Endothelial cell of umbilical vein (primary cell): ENCODE measurements around the gene SLC25A26. TPM values are rescaled to one million over a fixed set of nuclear protein-coding genes. Genes with fewer than 3 reads are reported as not detected.
A peak's percentile ranks its signal among the peaks of the same experiment; 100 is the strongest.

Experiments used
- BruUV-seq: library from RNA; stranded (reverse); fragments of 400-500 nt; replicated peaks from 2 replicates; lab custom pipeline; 2021; lab: Mats Ljungman, UMichigan
- CTCF ChIA-PET: fragments of 300-600, 350-600 bp; sonication (Branson Sonifier 250); formaldehyde crosslinking; loops from one replicate; lab custom pipeline; 2021; ENCODE audit warnings: antibody characterized with exemption, inconsistent platforms; lab: Charles Lee
- POLR2A ChIA-PET: fragments of 300-600, 350-600 bp; sonication (Branson Sonifier 250); formaldehyde crosslinking; loops from one replicate; lab custom pipeline; 2021; ENCODE audit warnings: antibody characterized with exemption, inconsistent platforms; lab: Charles Lee
- DNase-seq: peaks from one replicate; pipeline ENCODE4 v3.0.0-alpha.2; 2011; ENCODE audit warnings: low read depth, low spot score
- FAIRE-seq: peaks from 2 replicates; lab custom pipeline; 2011; peaks lifted over from hg19 to GRCh38; lab: Jason Lieb, UNC
- H2AFZ ChIP-seq: 2 replicates; pipeline ENCODE4 v1.6.0; 2012; ENCODE audit warnings: low read depth, low read length, control low read depth, inconsistent platforms
- H3K27ac ChIP-seq: 2 replicates; pipeline ENCODE4 v1.5.1; 2011; ENCODE audit warnings: low read depth, mild to moderate bottlenecking, control low read depth, low read length, moderate library complexity; ENCODE audit not compliant: insufficient read depth
- H3K27me3 ChIP-seq, 2 experiments: 2 replicates each; pipeline versions ENCODE4 v1.6.0 to v1.6.1; 2011; ENCODE audit warnings: low read length in 2 of 2, mixed read lengths in 1 of 2; ENCODE audit not compliant: control insufficient read depth in 2 of 2, insufficient read depth in 2 of 2
- H3K36me3 ChIP-seq, 2 experiments: 2 replicates in 1 of 2; 3 replicates in 1 of 2; pipeline ENCODE4 v1.5.1; 2011; ENCODE audit warnings: low read length in 2 of 2, mild to moderate bottlenecking in 1 of 2, moderate library complexity in 1 of 2; ENCODE audit not compliant: control insufficient read depth in 2 of 2, insufficient read depth in 2 of 2; ENCODE audit errors: extremely low read depth in 1 of 2
- H3K4me1 ChIP-seq: 3 replicates; pipeline ENCODE4 v1.5.1; 2011; ENCODE audit warnings: mild to moderate bottlenecking, low read length; ENCODE audit not compliant: control insufficient read depth, insufficient read depth; ENCODE audit errors: extremely low read depth
- H3K4me2 ChIP-seq: 2 replicates; pipeline ENCODE4 v1.6.1; 2011; ENCODE audit warnings: low read length, control low read depth, mixed read lengths; ENCODE audit not compliant: insufficient read depth
- H3K4me3 ChIP-seq, 3 experiments: fragments of 200-600 bp in 1 of 3; sonication (generic), shearing (Covaris generic) in 1 of 3; replicated peaks in 1 of 3; 2 replicates each; pipeline ENCODE4 v1.5.1; 2011 to 2016; ENCODE audit warnings: control low read depth in 3 of 3, low read length in 3 of 3, mild to moderate bottlenecking in 2 of 3, inconsistent platforms in 1 of 3, low read depth in 1 of 3, moderate library complexity in 1 of 3; ENCODE audit not compliant: insufficient read depth in 1 of 3
- H3K79me2 ChIP-seq: 2 replicates; pipeline ENCODE4 v1.6.0; 2012; ENCODE audit warnings: low read length, inconsistent platforms; ENCODE audit not compliant: control insufficient read depth, insufficient read depth
- H3K9ac ChIP-seq: replicated peaks from 2 replicates; pipeline ENCODE3; 2011; ENCODE audit warnings: low read length, control low read depth; ENCODE audit not compliant: insufficient read depth; ENCODE audit errors: extremely low read depth
- H3K9me1 ChIP-seq: replicated peaks from 3 replicates; pipeline ENCODE4 v1.6.0; 2011; ENCODE audit warnings: mild to moderate bottlenecking, low read length; ENCODE audit not compliant: control insufficient read depth, insufficient read depth; ENCODE audit errors: extremely low read depth
- H3K9me3 ChIP-seq: replicated peaks from 2 replicates; pipeline ENCODE4 v1.5.1; 2012; ENCODE audit warnings: low read length, inconsistent platforms; ENCODE audit not compliant: control insufficient read depth, insufficient read depth
- H4K20me1 ChIP-seq: replicated peaks from 2 replicates; pipeline ENCODE3; 2011; ENCODE audit warnings: mild to moderate bottlenecking, low read length; ENCODE audit not compliant: control insufficient read depth, insufficient read depth; ENCODE audit errors: extremely low read depth
- EZH2 ChIP-seq: IDR thresholded peaks from 2 replicates; pipeline ENCODE4 v1.6.1; 2012; ENCODE audit warnings: borderline replicate concordance, low read depth, mild to moderate bottlenecking, moderate library complexity, low read length, inconsistent platforms; ENCODE audit not compliant: severe bottlenecking
- FOS ChIP-seq: IDR thresholded peaks from 2 replicates; pipeline ENCODE4 v1.6.1; 2011; ENCODE audit warnings: mild to moderate bottlenecking, low read length, moderate library complexity, borderline replicate concordance; ENCODE audit not compliant: insufficient read depth
- GATA2 ChIP-seq: IDR thresholded peaks from 2 replicates; pipeline ENCODE4 v1.7.0; 2011; ENCODE audit warnings: low read depth, mild to moderate bottlenecking, moderate library complexity, mixed read lengths, low read length; ENCODE audit not compliant: insufficient read length, insufficient read depth
- JUN ChIP-seq: IDR thresholded peaks from 2 replicates; pipeline ENCODE4 v1.6.1; 2011; ENCODE audit warnings: borderline replicate concordance, low read depth; ENCODE audit not compliant: insufficient read length, insufficient read depth
- MYC ChIP-seq: IDR thresholded peaks from one replicate; pipeline ENCODE4 v1.6.1; 2011; ENCODE audit warnings: mild to moderate bottlenecking, low read depth, low read length
- POLR2A ChIP-seq: IDR thresholded peaks from 2 replicates; pipeline ENCODE4 v1.6.1; 2012; ENCODE audit warnings: low read depth, mild to moderate bottlenecking, control low read depth, low read length
- POLR2AphosphoS5 ChIP-seq: IDR thresholded peaks from 2 replicates; pipeline ENCODE4 v1.6.1; 2012; ENCODE audit warnings: low read depth, mild to moderate bottlenecking, control low read depth, low read length, moderate library complexity; ENCODE audit not compliant: insufficient read depth
- dilution Hi-C: fragments of 300-500 bp; cut with MboI; formaldehyde crosslinking; loops from one replicate; pipeline ENCODE4 v1.15.0; 2019; ENCODE audit warnings: low sequenced_read_pairs; ENCODE audit not compliant: extremely low pct_ligation_motif_present
- intact Hi-C: fragments of 100-400 bp; cut with micrococcal nuclease; formaldehyde crosslinking; loops from one replicate; pipeline ENCODE4 v1.10.0; 2022
- polyA plus RNA-seq, 4 experiments: library from polyadenylated mRNA; depleted of rRNA in 3 of 4; stranded (reverse) in 3 of 4; unstranded in 1 of 4; fragments of >200 nt; gene quantifications; 2 replicates each; pipeline versions ENCODE4 v1.2.1 to v1.2.3, GENCODE V29; 2011 to 2012; ENCODE audit warnings: missing spikeins in 1 of 4
- total RNA-seq: library from RNA; stranded (reverse); gene quantifications from 2 replicates; pipeline ENCODE4 v1.2.3, GENCODE V29; 2021
- TF ChIP-seq, protein P1 (sequence below): IDR thresholded peaks from 2 replicates; pipeline ENCODE4 v1.6.1; 2011; ENCODE audit not compliant: insufficient read depth, insufficient read length
- TF ChIP-seq, protein P2 (sequence below), 2 donors: IDR thresholded peaks; 1 replicate in 1 of 2; 2 replicates in 1 of 2; pipeline ENCODE4 v1.5.1; 2011; ENCODE audit warnings: low read length in 2 of 2, mild to moderate bottlenecking in 2 of 2, moderate library complexity in 2 of 2, control low read depth in 1 of 2, inconsistent platforms in 1 of 2, low read depth in 1 of 2; ENCODE audit not compliant: insufficient read depth in 1 of 2; ENCODE audit errors: extremely low read depth in 1 of 2

Gene SLC25A26
- total and polyA plus RNA-seq, 2 donors (not counting 3 experiments of a cell fraction or from before 2014, with no cell fraction given) = 11.8 to 23.5 TPM

DNA sequence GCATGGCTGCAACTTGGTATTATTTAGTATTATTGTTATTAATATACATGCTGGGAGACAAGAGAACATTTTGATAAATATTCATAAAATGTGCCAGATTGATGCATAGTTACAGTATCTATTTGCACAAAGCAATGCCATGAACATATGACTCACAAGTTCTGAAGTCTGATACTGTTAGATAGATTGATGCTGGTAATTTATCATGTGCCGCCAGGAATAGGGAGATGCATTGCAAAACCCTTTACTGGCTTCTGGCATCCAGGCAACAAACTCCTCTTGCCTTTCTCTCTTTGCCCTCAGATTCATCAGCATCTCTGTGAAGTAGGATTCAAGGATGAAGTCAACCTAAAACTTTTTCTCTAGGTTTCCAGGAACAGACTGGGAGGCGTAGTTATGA lies 41.0 kb upstream of the SLC25A26 start:
- ChIA-PET POLR2A (no interaction called here), CTCF (no interaction called here)
- peak; percentile 8 for FAIRE-seq
- no peak overlapping the region for H3K9ac ChIP-seq
- H3K4me3 ChIP-seq = no peak overlapping the region
- intact Hi-C loops = no loop called here
- H3K9me3 ChIP-seq = no peaks in the 10 kb centered on the region
- H3K4me1 ChIP-seq = no peaks in the 10 kb centered on the region
- no peaks in the 10 kb centered on the region for H3K9me1 ChIP-seq
- H4K20me1 ChIP-seq = no peaks in the 10 kb centered on the region
- no peak overlapping the region for H2AFZ ChIP-seq
- H3K27ac ChIP-seq = no peak overlapping the region
- no peaks in the 10 kb centered on the region for H3K36me3 ChIP-seq
- no TSS peak for BruUV-seq
- TF ChIP-seq FOS = no peak
- no peak for TF ChIP-seq MYC
- TF ChIP-seq GATA2 = no peak
- no peak for TF ChIP-seq POLR2AphosphoS5
- TF ChIP-seq, protein P1, sequence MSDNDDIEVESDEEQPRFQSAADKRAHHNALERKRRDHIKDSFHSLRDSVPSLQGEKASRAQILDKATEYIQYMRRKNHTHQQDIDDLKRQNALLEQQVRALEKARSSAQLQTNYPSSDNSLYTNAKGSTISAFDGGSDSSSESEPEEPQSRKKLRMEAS = no peak
- TF ChIP-seq POLR2A = no peak
- TF ChIP-seq EZH2 = no peak
- TF ChIP-seq, protein P2, sequence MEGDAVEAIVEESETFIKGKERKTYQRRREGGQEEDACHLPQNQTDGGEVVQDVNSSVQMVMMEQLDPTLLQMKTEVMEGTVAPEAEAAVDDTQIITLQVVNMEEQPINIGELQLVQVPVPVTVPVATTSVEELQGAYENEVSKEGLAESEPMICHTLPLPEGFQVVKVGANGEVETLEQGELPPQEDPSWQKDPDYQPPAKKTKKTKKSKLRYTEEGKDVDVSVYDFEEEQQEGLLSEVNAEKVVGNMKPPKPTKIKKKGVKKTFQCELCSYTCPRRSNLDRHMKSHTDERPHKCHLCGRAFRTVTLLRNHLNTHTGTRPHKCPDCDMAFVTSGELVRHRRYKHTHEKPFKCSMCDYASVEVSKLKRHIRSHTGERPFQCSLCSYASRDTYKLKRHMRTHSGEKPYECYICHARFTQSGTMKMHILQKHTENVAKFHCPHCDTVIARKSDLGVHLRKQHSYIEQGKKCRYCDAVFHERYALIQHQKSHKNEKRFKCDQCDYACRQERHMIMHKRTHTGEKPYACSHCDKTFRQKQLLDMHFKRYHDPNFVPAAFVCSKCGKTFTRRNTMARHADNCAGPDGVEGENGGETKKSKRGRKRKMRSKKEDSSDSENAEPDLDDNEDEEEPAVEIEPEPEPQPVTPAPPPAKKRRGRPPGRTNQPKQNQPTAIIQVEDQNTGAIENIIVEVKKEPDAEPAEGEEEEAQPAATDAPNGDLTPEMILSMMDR (IDR thresholded peaks at IDR 0.05; ENCODE audit: extremely low read depth in 1 of 2, insufficient read depth in 1 of 2, low read depth in 1 of 2, low read length in 2 of 2) = no peak
- no peak for TF ChIP-seq JUN
- peaks cover 0 to 5% of the 10 kb centered on the region in 2 experiments for H3K27me3 ChIP-seq
- dilution Hi-C loops = no loop called here
- no peaks in the 10 kb centered on the region for H3K79me2 ChIP-seq
- no peak overlapping the region for H3K4me2 ChIP-seq
- no peak for DNase-seq
